GM12864 (cell line): ENCODE measurements around the gene AFF3.

Experiments used
- DNase-seq: peaks from one replicate; pipeline ENCODE4 v3.0.0-alpha.2; 2011; ENCODE audit warnings: low read depth
- H3K4me3 ChIP-seq: 2 replicates; pipeline ENCODE4 v1.5.1; 2011; ENCODE audit warnings: mild to moderate bottlenecking, low read depth, low read length, control low read depth
- CTCF ChIP-seq: IDR thresholded peaks from 2 replicates; pipeline ENCODE4 v1.5.1; 2011; ENCODE audit warnings: low read depth, mild to moderate bottlenecking, moderate library complexity, low read length, control low read depth, inconsistent platforms; ENCODE audit errors: missing control alignments

The AFF3 gene

GRCh38 chr2:99786636-99787390, 355.6 kb downstream of the AFF3 start:
- DNase-seq, result no peak
- no peak overlapping the region for H3K4me3 ChIP-seq
- no peak for TF ChIP-seq CTCF

- no peak for DNase-seq
- no peak for TF ChIP-seq CTCF
- H3K4me3 ChIP-seq, result no peak overlapping the region
Observed at GRCh38 chr2:99784946-99785345, 357.4 kb downstream of the AFF3 start.

GRCh38 chr2:99784282-99784681, 358.1 kb downstream of the AFF3 start:
- no peak for TF ChIP-seq CTCF
- H3K4me3 ChIP-seq, result no peak overlapping the region
- DNase-seq, result no peak

GRCh38 chr2:99780276-99780675, 362.1 kb downstream of the AFF3 start:
- no peak for TF ChIP-seq CTCF

GRCh38 chr2:99779276-99779675, 363.1 kb downstream of the AFF3 start:
- TF ChIP-seq CTCF, result no peak
- DNase-seq, result no peak
- no peak overlapping the region for H3K4me3 ChIP-seq

More at GRCh38 chr2:99780276-99780675, 362.1 kb downstream of the AFF3 start:
- no peak for DNase-seq
- H3K4me3 ChIP-seq, result no peak overlapping the region

GRCh38 chr2:99777656-99778290, 364.6 kb downstream of the AFF3 start:
- no peak for DNase-seq
- TF ChIP-seq CTCF, result no peak

More at GRCh38 chr2:99777656-99778290, 364.6 kb downstream of the AFF3 start:
- no peak overlapping the region for H3K4me3 ChIP-seq
